ENCODE results near the gene RTTN.

RTTN gene

GRCh38 chr18:70024093-70024492 lies 181.4 kb downstream of the RTTN start:
- DNase-seq (ENCODE audit: low read depth): no peak

GRCh38 chr18:70022636-70023035 lies 182.9 kb downstream of the RTTN start:
- DNase-seq (ENCODE audit: low read depth): no peak

- no peak for DNase-seq (ENCODE audit: low read depth)
These were observed 184.0 kb downstream of the RTTN start for GRCh38 chr18:70021498-70021897.

DNA sequence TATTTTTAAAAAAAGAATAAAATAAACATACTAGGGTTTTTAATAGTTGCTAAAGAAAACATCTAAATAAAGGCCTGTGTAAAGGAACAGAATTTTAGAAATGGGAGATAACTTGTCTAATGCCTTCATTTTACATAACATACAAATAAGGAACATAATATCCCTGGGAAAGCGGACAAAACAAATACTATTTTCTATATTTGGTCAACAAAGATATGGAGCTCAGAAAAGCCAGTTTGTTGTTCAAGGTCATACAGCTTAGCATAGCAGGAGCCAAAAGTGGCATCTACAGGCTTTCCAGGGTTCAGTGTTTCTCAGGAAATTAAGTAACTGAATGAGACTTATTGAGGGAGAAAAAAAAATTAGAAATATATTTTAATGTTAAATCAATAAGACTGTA lies 184.4 kb downstream of the RTTN start:
- DNase-seq (ENCODE audit: low read depth): no peak

- DNase-seq (ENCODE audit: low read depth): no peak
These were observed 185.5 kb downstream of the RTTN start for GRCh38 chr18:70019991-70020390.

DNA sequence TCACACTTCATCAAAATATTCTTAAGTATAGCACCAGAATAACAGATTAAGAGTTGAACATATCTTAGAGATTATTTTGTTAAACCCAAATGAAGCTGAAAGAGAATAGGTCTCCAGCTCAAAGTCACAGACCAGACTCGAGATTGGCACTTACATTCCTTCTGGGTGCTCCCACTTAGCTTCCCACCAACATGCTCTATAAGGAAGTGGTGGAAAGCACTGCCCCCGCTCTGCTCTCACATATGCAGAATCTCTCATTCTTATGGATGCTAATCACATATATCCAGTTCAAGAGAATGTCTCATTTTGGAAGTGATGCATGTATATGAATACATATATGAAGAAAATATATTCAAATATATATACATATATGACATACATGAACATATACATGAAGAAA lies 186.4 kb downstream of the RTTN start:
- no peak for DNase-seq (ENCODE audit: low read depth)

- DNase-seq (ENCODE audit: low read depth): no peak
These were observed 190.4 kb downstream of the RTTN start for GRCh38 chr18:70015127-70015526.

GRCh38 chr18:70005580-70005979 lies 199.9 kb downstream of the RTTN start:
- no peak for DNase-seq (ENCODE audit: low read depth)

- DNase-seq (ENCODE audit: low read depth): no peak
These were observed 200.8 kb downstream of the RTTN start for GRCh38 chr18:70004696-70005095.

GRCh38 chr18:69999656-70000055 lies 205.8 kb downstream of the RTTN start:
- DNase-seq (ENCODE audit: low read depth): no peak

DNA sequence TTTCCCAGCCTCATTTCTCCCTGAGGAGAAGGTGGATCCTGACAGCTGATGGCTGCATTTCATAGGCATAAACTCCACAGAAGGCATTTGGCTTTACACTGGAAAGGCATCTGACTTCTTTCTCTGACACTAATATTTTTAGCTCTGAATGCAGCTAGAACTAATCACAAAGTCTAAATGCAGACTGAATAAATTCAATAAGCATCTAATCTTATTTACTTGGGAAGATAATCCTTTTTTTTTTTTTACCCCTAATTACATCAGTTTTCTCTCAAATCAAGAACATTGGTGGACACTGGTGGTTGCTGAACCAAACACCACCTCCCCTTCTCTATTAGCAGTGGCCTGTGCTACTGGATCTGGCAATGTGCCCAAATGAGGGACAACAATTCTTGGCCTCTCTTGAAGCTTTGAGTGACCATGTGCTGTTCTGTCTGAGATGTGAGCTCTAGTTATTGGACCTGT lies 206.9 kb downstream of the RTTN start:
- DNase-seq (ENCODE audit: low read depth): no peak

DNA sequence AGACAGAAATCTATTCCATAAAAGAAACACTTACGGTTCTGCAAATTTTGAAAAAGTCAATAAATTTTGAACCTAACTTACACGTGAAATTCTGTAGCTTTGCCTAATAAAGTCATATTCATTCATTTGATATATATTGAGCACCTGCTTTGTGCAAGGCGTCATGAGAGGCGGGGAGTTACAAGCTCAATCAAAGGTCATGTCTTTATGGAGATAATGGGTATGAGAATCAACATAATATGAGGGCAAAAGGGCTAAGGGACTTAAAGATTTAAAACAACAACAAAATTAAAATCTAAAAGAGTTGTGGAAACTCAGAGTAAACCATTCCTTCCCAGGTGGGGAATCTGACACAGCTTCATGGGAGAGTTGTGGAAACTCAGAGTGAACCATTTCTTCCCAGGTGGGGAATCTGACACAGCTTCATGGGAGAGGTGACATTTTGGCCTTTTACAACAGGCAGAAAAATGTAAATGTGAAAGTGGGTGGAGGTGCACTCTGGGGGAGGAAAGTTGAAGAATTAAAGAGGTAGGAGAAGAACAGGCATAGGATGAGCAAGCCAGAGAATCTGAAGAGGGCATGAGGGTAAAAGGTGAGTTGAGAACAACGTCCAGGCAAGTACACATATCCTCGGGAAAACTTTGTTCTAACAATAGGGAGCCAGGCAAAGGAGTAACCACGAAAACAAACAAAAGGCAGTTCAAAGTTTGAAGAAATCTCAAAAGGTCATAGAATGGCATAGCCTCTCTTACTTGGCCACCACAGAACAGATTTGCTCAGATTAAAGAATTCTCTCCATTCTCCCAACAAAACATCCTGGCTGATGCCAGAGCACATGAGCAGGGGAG lies 208.3 kb downstream of the RTTN start:
- no peak for DNase-seq (ENCODE audit: low read depth)

DNA sequence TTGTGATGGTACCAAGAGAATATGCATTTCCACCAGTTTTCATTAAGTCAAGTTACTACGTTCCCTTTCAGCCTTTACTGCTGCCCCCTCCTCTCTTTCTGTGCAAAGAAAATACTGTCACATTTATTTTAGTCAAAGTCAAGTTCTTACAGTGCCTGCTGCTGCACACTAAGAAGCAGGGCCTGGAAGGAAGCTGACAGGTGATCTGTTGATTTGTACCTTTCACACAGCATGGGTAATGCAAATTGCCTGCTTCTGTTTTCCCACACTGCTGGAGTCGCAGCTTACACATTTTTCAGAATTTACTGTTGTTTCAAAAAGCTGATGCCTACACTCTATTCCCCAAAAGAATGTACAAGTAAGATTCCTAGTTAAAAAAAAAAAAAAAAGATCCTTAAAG lies 209.1 kb downstream of the RTTN start:
- DNase-seq (ENCODE audit: low read depth): no peak

DNA sequence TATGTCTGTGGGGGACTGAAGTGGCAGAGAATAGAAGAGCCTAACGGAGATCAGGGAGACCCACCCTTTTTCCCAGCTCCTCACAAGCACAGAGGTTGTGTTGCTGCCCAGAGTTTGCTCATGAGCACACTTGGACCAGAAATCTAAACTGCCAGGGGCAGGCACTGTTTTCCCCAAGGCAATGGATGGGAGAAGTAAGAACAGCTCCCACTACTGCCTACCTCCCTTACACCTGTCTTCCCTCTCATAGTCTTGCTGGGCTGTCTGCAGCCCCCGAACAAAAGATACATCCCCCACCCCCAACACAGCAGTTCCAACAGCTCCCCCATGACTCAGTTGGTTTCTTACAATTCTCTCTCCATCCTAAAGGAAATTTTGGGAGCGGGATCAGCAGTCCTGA lies 209.7 kb downstream of the RTTN start:
- DNase-seq (ENCODE audit: low read depth): no peak

- no peak for DNase-seq (ENCODE audit: low read depth)
These were observed 212.7 kb downstream of the RTTN start for GRCh38 chr18:69992776-69993175.

DNA sequence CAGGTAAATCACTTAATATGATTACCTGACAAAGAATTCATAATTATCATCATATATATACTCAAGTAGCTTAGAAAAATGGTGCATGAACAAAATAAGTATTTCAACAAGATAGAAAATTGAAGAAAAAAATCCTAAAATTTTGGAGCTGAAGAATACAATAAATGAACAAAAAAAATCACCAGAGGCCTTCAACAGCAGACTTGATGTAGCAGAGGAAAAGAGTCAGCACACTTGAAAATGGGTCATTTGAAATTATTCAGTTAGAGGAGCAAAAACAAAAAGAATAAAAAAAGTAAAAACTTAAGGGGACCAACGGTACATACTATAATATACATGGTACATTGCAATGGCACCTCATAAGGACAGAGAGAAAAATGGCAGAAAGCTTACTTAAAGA lies 217.6 kb downstream of the RTTN start:
- DNase-seq (ENCODE audit: low read depth): no peak

- no peak for DNase-seq (ENCODE audit: low read depth)
These were observed 220.2 kb downstream of the RTTN start for GRCh38 chr18:69985239-69985638.

GRCh38 chr18:69982417-69982816 lies 223.1 kb downstream of the RTTN start:
- no peak for DNase-seq (ENCODE audit: low read depth)

DNA sequence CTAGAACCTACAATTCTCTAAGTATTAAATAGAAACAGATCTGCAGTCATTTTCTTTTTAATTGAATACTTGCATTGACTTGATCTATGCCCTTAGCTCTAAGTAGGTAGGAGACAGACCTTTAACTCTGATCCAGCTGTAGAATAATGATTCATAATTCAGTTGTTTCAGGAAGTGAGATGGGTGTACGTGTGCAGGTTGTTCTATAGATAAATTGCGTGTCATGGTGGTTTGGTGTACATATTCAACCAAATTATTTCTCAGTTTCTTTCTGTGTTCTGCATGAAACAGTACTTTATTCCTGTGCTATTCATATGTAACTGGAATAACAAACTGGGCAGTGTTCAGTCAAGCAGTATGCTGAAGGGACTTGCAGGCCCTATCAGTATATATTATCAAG lies 223.5 kb downstream of the RTTN start:
- DNase-seq (ENCODE audit: low read depth): no peak

DNA sequence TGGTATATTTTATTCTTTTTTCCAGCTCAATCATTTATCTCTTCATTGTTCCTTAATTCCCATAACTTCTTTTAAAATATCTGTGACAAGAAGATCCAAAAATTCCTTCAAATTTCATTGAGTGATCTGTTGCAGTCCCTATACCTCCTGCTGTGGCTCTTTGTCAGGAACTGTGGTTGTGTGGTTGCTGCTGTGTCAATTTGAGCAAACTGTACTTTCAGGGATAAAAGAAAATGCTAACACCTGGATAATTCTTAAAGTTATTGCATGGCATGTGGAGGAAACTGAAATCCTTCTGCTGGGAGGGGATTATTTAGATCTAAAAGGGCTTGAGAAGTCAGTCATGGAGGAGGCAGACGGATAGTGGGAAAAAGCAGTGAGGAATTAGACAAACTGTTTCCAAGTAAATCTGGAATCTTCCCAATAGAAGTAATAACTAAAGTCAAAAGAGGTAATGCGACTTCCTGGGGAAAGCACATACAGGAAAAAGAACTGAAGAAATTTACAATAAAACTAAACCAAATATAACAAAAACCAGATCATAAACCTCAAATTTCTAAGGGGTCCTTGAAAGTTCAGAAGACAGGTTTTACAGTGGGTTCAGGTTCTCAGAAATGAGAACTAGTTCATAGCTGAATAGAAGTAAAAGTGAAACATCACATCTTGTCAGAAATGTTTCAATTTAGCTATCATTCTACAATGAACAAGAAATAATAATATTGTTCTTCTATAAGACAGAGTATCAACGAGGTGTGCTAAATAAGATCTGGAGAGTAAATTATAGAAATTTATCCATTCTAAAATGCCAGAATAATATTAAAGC lies 224.3 kb downstream of the RTTN start:
- no peak for DNase-seq (ENCODE audit: low read depth)

GRCh38 chr18:69980509-69980908 lies 225.0 kb downstream of the RTTN start:
- no peak for DNase-seq (ENCODE audit: low read depth)

DNA sequence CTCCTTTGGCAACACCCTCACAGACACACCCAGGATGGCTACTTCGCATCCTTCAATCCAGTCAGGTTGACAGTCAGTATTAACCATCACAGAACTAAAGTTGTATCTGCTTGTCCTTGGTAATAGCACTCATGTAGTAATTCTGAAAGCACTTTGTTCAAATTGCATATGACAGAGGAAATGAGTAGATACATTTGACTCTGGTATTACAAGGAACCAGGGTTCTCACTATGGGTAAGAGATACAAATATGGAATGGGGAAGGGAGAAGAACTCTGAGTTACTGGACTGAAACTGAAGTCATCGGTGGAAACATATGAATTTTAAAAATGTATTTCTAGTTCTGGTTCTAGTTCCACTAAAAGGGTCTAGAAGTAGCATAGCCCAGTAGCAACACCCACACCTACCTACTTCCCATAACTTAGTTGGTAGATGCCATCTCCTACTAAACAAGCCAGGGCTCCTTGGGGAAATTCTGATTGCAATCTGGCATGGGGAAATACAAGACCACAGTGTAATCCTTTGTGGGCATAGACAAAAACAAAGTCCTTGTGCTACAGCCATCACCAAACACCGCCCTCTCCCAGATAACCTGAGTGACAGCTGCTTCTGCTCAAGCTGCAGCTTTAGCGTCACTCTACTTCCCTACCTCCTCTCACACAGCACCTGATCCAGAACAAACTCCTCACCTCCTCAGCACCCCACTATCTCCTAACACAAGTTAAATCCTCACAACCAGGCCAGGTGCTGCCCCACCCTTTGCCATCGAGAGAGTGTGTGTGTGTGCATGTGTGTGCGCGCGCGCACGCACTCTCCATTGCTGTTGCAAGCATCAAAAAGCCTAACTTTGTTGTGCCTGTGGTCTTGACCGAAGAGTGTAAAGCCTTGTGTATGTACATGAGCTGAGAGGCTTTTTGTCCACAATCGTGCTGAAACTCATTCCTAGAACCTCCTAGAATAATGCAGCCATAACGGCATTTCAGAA lies 226.5 kb downstream of the RTTN start:
- DNase-seq (ENCODE audit: low read depth): no peak
